Stimulated activated CD8-positive, alpha-beta memory T cell treated with anti-CD3 and anti-CD28 coated beads, Interleukin-12 subunit alpha, Interleukin-12 subunit beta, amount 100 ng/mL, for 24 hours (primary cell): ENCODE data around the gene TLR7.

Experiments used
- DNase-seq: peaks from one replicate; pipeline ENCODE4 v3.0.0-alpha.2; 2020; ENCODE audit errors: extremely low read depth

The TLR7 gene

DNA sequence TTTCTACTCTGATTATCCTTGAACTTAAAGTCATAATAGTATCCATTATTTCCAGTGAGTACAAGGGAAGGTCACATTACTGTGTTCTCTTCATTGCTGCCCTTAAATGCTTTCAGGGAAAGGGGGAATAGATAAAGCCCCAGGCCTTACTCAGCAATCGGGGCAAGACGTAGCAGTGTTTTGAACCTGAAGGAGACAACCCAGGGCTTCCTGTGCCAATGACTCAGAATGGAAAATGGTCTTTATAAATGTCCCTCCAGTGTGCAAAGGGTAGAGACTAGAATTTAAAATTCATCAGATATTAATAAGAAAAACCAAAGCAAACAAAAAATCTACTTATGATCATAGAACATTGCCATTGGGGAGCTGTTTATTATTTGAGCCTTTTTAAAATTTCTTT, 63.3 kb downstream of the TLR7 start:
- no peak for DNase-seq

DNA sequence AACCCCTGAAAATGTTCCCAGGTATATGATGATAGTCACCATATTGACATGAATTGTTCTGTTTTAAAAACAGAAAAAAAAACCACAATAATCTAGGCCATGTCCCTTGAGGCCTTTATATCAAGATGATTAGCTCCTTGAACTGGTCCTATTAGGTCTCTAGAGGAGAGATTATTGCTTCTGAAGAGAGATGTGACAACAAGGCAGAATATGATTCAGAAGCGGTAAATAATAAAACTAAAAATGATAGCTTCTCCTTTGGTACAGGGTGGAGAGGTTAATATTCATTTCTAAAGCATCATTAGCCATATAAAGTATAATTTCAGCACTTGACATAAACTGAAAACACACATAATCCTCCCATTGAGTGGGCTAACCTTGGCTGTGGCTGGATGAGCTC, 65.4 kb downstream of the TLR7 start:
- no peak for DNase-seq

- no peak for DNase-seq
Measured at GRCh38 chrX:12934850-12935249, 68.0 kb downstream of the TLR7 start.

GRCh38 chrX:12936947-12937346, 70.1 kb downstream of the TLR7 start:
- DNase-seq, result no peak
